GM18505 (cell line): ENCODE measurements around the gene ARID4B.
"Not testable (repeated sequence)": the region's sequence is repeated elsewhere in the genome, so short reads cannot be mapped to it uniquely, and the experiment has no call there.

Source experiments
- ATAC-seq: cut with Tn5 transposase; IDR thresholded peaks from one replicate; pipeline ENCODE4 v1.9.1; 2021; ENCODE audit not compliant: unreplicated experiment
- POLR2A ChIP-seq: IDR thresholded peaks from 4 replicates; pipeline ENCODE4 v1.6.1; 2011; ENCODE audit warnings: borderline replicate concordance; ENCODE audit not compliant: insufficient read depth, insufficient read length; ENCODE audit errors: extremely low read depth

Gene ARID4B

DNA sequence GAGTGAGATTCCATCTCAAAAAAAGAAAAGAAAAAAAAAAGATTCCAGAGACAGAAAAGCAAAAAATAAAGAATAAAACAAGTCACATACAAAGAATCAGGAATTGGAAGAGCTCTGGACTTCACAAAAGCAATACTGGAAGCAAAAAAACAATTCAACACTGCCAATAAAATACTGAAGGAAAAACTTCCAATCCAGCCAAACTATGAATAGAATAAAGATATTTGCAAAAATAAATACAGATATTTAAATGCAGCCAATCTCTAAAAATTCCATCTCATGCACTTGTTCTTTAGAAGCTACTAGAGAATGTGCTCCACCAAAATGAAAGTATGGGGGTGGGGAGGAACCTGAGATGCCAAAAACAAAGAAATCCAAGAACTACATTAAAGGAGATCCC is 137.5 kb downstream of the ARID4B start:
- ATAC-seq: no peak
- TF ChIP-seq POLR2A: no peak

GRCh38 chr1:235187316-235187715 is 140.7 kb downstream of the ARID4B start:
- no peak for TF ChIP-seq POLR2A

GRCh38 chr1:235181561-235182245 is 146.3 kb downstream of the ARID4B start:
- no peak for ATAC-seq
- TF ChIP-seq POLR2A: no peak

More at GRCh38 chr1:235187316-235187715, 140.7 kb downstream of the ARID4B start:
- ATAC-seq: no peak

GRCh38 chr1:235180916-235181460 is 147.0 kb downstream of the ARID4B start:
- TF ChIP-seq POLR2A: no peak
- no peak for ATAC-seq

- no peak for TF ChIP-seq POLR2A
Measured at GRCh38 chr1:235176486-235176885, 151.5 kb downstream of the ARID4B start.

GRCh38 chr1:235169986-235170385 is 158.0 kb downstream of the ARID4B start:
- no peak for TF ChIP-seq POLR2A
- no peak for ATAC-seq

More at GRCh38 chr1:235176486-235176885, 151.5 kb downstream of the ARID4B start:
- no peak for ATAC-seq

DNA sequence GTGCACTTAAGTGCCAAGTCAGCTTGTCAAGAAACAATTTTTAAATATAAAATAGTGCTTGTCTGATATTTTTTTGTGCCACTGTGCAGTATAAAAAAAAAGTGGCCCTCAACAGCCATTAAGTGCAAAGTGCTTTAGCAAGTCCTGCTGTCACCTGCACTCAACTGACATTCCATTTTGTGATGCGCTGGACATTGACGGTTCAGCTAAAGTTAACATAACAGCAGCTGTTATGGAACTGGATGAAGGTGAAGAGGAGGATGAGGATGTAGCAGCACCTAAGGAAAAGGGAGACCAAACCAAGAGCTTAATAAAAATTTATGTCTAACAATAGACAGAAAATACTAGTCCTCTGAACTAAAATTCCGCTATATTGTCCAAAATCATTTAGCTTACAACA is 159.6 kb downstream of the ARID4B start:
- TF ChIP-seq POLR2A: no peak
- ATAC-seq: no peak

- no peak for ATAC-seq
- TF ChIP-seq POLR2A: no peak
Measured at GRCh38 chr1:235161685-235162327, 166.2 kb downstream of the ARID4B start.

DNA sequence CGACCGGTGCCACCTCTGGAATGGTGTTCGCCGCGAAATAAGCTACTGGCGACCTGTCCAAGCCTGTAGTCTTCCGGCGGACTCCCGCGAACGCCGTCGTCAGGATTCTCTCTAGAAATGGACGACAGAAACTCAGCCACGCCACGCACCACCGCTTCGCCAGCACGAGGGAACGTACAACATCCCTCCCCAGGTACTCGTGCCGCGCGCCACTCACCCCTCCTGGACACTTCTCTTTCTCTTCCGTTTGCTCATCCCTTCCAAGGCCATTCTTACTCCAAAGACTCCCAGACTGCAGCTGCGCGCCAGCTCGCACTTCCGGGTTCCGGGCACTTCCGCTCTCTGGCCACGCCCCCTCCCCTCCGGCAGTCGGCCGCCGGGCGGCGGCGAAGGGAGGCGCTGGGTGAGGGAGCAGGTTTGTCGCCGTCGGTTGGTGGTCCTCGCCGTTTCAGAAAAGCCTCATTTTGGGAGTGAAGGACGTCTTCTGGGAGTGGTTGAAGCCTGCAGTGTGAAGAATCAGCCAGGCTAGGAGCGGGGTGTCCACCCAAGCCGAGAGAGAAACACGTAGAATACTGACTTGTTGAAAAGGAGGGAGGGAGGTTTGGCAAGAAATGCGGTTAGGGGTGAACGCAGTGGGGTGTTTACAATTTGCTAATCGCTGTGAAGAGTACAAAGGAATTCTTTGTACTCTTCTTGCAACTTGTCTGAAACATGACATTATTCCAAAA is 166.9 kb downstream of the ARID4B start, which contains the start of gene RBM34:
RBM34 (minus strand) TSS at position 294 of the 728 bp plus-strand sequence; CDS start at position 270, 24 bp downstream.
- peak; percentile 98 for TF ChIP-seq POLR2A
- ATAC-seq: peak; percentile 94

GRCh38 chr1:235160383-235160956 is 167.5 kb downstream of the ARID4B start:
- TF ChIP-seq POLR2A: no peak
- ATAC-seq: peak; percentile 17

- not testable (repeated sequence) for ATAC-seq
Measured at GRCh38 chr1:235159930-235160329, 168.0 kb downstream of the ARID4B start.

GRCh38 chr1:235159284-235159683 is 168.7 kb downstream of the ARID4B start:
- ATAC-seq: not testable (repeated sequence)

GRCh38 chr1:235158680-235159079 is 169.3 kb downstream of the ARID4B start:
- TF ChIP-seq POLR2A: no peak
- no peak for ATAC-seq
